Iris pigment epithelial cell (primary cell): ENCODE measurements around the gene CCL23.
A peak's percentile ranks its signal among the peaks of the same experiment; 100 is the strongest.

Source experiments
- DNase-seq: peaks from one replicate; pipeline ENCODE4 v3.0.0-alpha.2; 2011; ENCODE audit warnings: low read depth

Gene CCL23

GRCh38 chr17:35969558-35970380 lies 48.0 kb downstream of the CCL23 start:
- peak; percentile 68 for DNase-seq

GRCh38 chr17:35968520-35969054 lies 49.2 kb downstream of the CCL23 start:
- DNase-seq = no peak

DNA sequence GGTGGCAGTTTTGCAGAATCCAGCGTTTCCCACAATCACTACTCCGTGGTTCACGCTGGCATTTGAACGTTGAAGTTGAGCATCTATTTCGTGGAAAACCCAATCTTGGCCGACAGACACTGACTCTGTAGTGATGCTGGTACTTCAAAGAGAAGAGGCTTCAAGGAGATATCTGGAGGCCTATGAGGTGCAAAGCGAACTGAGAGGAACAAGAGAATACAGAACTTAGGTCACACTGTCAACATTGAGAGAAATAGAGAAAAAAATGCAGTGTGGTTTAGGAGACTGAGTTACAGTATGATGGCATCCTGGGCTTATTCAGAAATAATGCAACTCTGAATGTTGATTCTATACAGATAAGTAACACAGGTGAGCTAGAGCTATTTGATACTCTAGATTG lies 52.5 kb downstream of the CCL23 start:
- no peak for DNase-seq

GRCh38 chr17:35963663-35964062 lies 54.1 kb downstream of the CCL23 start:
- no peak for DNase-seq
